Measurements from ENCODE around the gene MRGPRF.

DNA sequence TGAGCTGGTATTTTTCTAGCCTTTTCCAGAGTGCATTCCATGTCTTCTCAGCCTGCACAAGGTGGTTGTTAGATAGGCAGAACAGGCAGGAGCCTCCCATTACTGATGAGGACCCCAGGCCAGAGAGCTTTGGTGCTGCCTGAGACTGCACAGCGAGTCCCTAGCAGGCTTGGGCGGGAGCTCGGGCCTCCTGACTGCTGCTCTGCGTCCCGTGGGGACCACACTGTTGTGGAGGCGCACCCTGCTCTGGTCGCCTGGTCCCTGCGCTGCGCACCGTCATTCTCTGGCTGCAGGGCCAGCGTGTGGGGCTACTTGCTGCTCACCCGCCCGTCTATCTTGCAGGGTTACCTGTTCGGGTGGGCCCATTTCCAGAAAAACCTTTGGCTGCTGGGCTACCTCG is 44.2 kb upstream of the MRGPRF start:
- TF ChIP-seq, protein P1, sequence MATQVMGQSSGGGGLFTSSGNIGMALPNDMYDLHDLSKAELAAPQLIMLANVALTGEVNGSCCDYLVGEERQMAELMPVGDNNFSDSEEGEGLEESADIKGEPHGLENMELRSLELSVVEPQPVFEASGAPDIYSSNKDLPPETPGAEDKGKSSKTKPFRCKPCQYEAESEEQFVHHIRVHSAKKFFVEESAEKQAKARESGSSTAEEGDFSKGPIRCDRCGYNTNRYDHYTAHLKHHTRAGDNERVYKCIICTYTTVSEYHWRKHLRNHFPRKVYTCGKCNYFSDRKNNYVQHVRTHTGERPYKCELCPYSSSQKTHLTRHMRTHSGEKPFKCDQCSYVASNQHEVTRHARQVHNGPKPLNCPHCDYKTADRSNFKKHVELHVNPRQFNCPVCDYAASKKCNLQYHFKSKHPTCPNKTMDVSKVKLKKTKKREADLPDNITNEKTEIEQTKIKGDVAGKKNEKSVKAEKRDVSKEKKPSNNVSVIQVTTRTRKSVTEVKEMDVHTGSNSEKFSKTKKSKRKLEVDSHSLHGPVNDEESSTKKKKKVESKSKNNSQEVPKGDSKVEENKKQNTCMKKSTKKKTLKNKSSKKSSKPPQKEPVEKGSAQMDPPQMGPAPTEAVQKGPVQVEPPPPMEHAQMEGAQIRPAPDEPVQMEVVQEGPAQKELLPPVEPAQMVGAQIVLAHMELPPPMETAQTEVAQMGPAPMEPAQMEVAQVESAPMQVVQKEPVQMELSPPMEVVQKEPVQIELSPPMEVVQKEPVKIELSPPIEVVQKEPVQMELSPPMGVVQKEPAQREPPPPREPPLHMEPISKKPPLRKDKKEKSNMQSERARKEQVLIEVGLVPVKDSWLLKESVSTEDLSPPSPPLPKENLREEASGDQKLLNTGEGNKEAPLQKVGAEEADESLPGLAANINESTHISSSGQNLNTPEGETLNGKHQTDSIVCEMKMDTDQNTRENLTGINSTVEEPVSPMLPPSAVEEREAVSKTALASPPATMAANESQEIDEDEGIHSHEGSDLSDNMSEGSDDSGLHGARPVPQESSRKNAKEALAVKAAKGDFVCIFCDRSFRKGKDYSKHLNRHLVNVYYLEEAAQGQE (IDR thresholded peaks at IDR 0.05; ENCODE audit: insufficient read depth in 1 of 2, low read depth in 2 of 2, low read length in 2 of 2) = no peak
- TF ChIP-seq POLR2AphosphoS5 (IDR thresholded peaks at IDR 0.05; ENCODE audit: low read depth, low read length) (no peak), TAF1 (IDR thresholded peaks at IDR 0.05; ENCODE audit: borderline replicate concordance, insufficient read depth, low read length) (no peak)

All from PFSK-1 (cell line).